OCI-LY3 (cell line): Measurements from ENCODE around the gene MARK4.

Experiments
- H2AFZ ChIP-seq: fragments of 200-600, 300-600 bp; shearing (Covaris generic); 2 replicates; pipeline ENCODE4 v1.6.0; 2014; ENCODE audit warnings: antibody characterized with exemption, low read depth, low read length
- H3K27ac ChIP-seq: fragments of 200-600, 300-600 bp; sonication (generic); 2 replicates; pipeline ENCODE4 v1.5.1; 2014; ENCODE audit warnings: mild to moderate bottlenecking, low read length, moderate library complexity, mixed read lengths
- H3K27me3 ChIP-seq: fragments of 200-600, 300-600 bp; sonication (generic); 2 replicates; pipeline ENCODE4 v1.6.1; 2014; ENCODE audit warnings: low read depth, low read length, mixed read lengths
- H3K36me3 ChIP-seq: fragments of 200-600, 300-600 bp; sonication (generic); replicated peaks from 2 replicates; pipeline ENCODE3; 2014; ENCODE audit warnings: low read depth, low read length, mixed read lengths
- H3K4me1 ChIP-seq: fragments of 300-600, 200-600 bp; sonication (generic); 2 replicates; pipeline ENCODE4 v1.6.1; 2014; ENCODE audit warnings: low read length, mixed read lengths
- H3K4me2 ChIP-seq: fragments of 200-600, 300-600 bp; sonication (generic); 2 replicates; pipeline ENCODE4 v1.6.1; 2014; ENCODE audit warnings: low read length, mixed read lengths
- H3K4me3 ChIP-seq: fragments of 300-600, 200-600 bp; sonication (generic); 2 replicates; pipeline ENCODE4 v1.5.1; 2014; ENCODE audit warnings: antibody characterized with exemption, mild to moderate bottlenecking, low read length, moderate library complexity
- H3K79me2 ChIP-seq: fragments of 300-600, 200-600 bp; shearing (Covaris generic); 2 replicates; pipeline ENCODE4 v1.6.1; 2014; ENCODE audit warnings: mild to moderate bottlenecking, low read length, mixed read lengths
- H3K9ac ChIP-seq: fragments of 300-600, 200-600 bp; shearing (Covaris generic); 2 replicates; pipeline ENCODE4 v1.6.0; 2014; ENCODE audit warnings: mild to moderate bottlenecking, low read length, moderate library complexity
- H3K9me3 ChIP-seq: fragments of 200-600, 300-600 bp; shearing (Covaris generic); 2 replicates; pipeline ENCODE4 v1.6.1; 2014; ENCODE audit warnings: low read length, mixed read lengths; ENCODE audit not compliant: insufficient read depth
- H4K20me1 ChIP-seq: fragments of 200-600, 300-600 bp; sonication (generic); 2 replicates; pipeline ENCODE4 v1.6.1; 2016; ENCODE audit warnings: low read length, mixed read lengths; ENCODE audit not compliant: insufficient read depth
- EZH2phosphoT487 ChIP-seq: fragments of 200-600 bp; shearing (Covaris generic); IDR thresholded peaks from 2 replicates; pipeline ENCODE4 v1.6.1; 2018; ENCODE audit warnings: antibody characterized with exemption, mixed run types, low read depth
- TF ChIP-seq, protein P1 (sequence below): fragments of 200-600, 300-600 bp; sonication (generic); IDR thresholded peaks from 2 replicates; pipeline ENCODE4 v1.5.1; 2014; ENCODE audit warnings: antibody characterized with exemption, low read length, low read depth

MARK4 gene

GRCh38 chr19:45256836-45257235 lies 5.8 kb downstream of the MARK4 start:
- TF ChIP-seq, protein P1, sequence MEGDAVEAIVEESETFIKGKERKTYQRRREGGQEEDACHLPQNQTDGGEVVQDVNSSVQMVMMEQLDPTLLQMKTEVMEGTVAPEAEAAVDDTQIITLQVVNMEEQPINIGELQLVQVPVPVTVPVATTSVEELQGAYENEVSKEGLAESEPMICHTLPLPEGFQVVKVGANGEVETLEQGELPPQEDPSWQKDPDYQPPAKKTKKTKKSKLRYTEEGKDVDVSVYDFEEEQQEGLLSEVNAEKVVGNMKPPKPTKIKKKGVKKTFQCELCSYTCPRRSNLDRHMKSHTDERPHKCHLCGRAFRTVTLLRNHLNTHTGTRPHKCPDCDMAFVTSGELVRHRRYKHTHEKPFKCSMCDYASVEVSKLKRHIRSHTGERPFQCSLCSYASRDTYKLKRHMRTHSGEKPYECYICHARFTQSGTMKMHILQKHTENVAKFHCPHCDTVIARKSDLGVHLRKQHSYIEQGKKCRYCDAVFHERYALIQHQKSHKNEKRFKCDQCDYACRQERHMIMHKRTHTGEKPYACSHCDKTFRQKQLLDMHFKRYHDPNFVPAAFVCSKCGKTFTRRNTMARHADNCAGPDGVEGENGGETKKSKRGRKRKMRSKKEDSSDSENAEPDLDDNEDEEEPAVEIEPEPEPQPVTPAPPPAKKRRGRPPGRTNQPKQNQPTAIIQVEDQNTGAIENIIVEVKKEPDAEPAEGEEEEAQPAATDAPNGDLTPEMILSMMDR, result no peak
- TF ChIP-seq EZH2phosphoT487, result no peak
- peaks cover 27% of the 10 kb centered on the region for H3K79me2 ChIP-seq
- no peaks in the 10 kb centered on the region for H3K9me3 ChIP-seq
- H3K9ac ChIP-seq, result no peak overlapping the region
- no peak overlapping the region for H3K4me2 ChIP-seq
- H3K27me3 ChIP-seq, result no peaks in the 10 kb centered on the region
- H3K36me3 ChIP-seq, result no peaks in the 10 kb centered on the region
- H3K4me3 ChIP-seq, result no peak overlapping the region
- peaks cover 25% of the 10 kb centered on the region for H4K20me1 ChIP-seq
- no peak overlapping the region for H3K27ac ChIP-seq
- H2AFZ ChIP-seq, result no peak overlapping the region
- H3K4me1 ChIP-seq, result peaks cover 8% of the 10 kb centered on the region

GRCh38 chr19:45258862-45259261 lies 7.8 kb downstream of the MARK4 start:
- Histone ChIP-seq H3K27ac (no peak overlapping the region), H3K4me2 (no peak overlapping the region), H3K4me1 (no peaks in the 10 kb centered on the region), H3K9me3 (no peaks in the 10 kb centered on the region), H3K9ac (no peak overlapping the region), H3K4me3 (no peak overlapping the region), H2AFZ (no peak overlapping the region), H3K27me3 (no peaks in the 10 kb centered on the region), H3K79me2 (peaks cover 7% of the 10 kb centered on the region), H4K20me1 (peaks cover 16% of the 10 kb centered on the region), H3K36me3 (no peaks in the 10 kb centered on the region)
- TF ChIP-seq EZH2phosphoT487, result no peak
- TF ChIP-seq, protein P1, result no peak

- H3K9me3 ChIP-seq, result no peaks in the 10 kb centered on the region
These were observed 11.5 kb downstream of the MARK4 start for GRCh38 chr19:45262570-45262969.

DNA sequence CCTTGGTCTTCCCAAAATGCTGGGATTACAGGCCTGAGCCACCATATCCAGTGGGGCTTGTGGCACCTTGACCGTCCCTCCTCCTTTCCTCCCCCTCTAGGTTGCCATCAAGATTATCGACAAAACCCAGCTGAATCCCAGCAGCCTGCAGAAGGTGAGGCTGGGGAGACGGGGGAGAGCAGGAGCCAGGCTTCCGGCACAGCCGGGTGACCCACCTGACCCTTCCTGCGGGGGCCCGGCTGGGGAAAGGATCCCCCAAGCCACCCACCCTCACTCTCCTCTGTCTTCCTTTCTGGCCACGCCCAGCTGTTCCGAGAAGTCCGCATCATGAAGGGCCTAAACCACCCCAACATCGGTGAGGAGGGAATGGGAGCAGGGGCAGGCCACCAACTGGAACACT lies 11.9 kb downstream of the MARK4 start:
- TF ChIP-seq EZH2phosphoT487, result no peak
- no peaks in the 10 kb centered on the region for H3K9me3 ChIP-seq
- no peak overlapping the region for H3K27ac ChIP-seq
- H4K20me1 ChIP-seq, result 0 out of 2 replicates have a peak, but pooled peaks cover 7% of the 10 kb centered on the region
- H2AFZ ChIP-seq, result no peak overlapping the region
- H3K4me2 ChIP-seq, result no peak overlapping the region
- no peak overlapping the region for H3K4me3 ChIP-seq
- no peaks in the 10 kb centered on the region for H3K4me1 ChIP-seq
- H3K9ac ChIP-seq, result no peak overlapping the region
- H3K27me3 ChIP-seq, result no peaks in the 10 kb centered on the region
- no peaks in the 10 kb centered on the region for H3K79me2 ChIP-seq
- H3K36me3 ChIP-seq, result peaks cover 4% of the 10 kb centered on the region

More at GRCh38 chr19:45262570-45262969, 11.5 kb downstream of the MARK4 start:
- TF ChIP-seq EZH2phosphoT487, result no peak
- TF ChIP-seq, protein P1, result no peak
- Histone ChIP-seq H3K4me2 (no peak overlapping the region), H3K27me3 (no peaks in the 10 kb centered on the region), H3K4me1 (no peaks in the 10 kb centered on the region), H3K9ac (no peak overlapping the region), H3K79me2 (no peaks in the 10 kb centered on the region), H4K20me1 (0 out of 2 replicates have a peak, but pooled peaks cover 7% of the 10 kb centered on the region), H3K36me3 (peaks cover 4% of the 10 kb centered on the region), H3K27ac (no peak overlapping the region), H2AFZ (no peak overlapping the region), H3K4me3 (no peak overlapping the region)
